ENCODE results near the gene GCK.
A peak's percentile ranks its signal among the peaks of the same experiment; 100 is the strongest.

Gene GCK

GRCh38 chr7:44145969-44146911 lies 43.0 kb downstream of the GCK start:
- Histone ChIP-seq H3K4me3 (ENCODE audit: low read length in 2 of 2) (peak overlapping the region; percentile 43 to 71), H3K9ac (ENCODE audit: low read length in 2 of 2) (no peak overlapping the region), H3K27ac (ENCODE audit: low read length) (no peak overlapping the region)

GRCh38 chr7:44145479-44145968 lies 43.7 kb downstream of the GCK start:
- peaks cover 12% of the 10 kb centered on the region for H3K4me1 ChIP-seq (ENCODE audit: control insufficient read depth, insufficient read depth, low read length)
- H3K9ac ChIP-seq (ENCODE audit: low read length in 2 of 2) = no peak overlapping the region
- no peak overlapping the region for H3K27ac ChIP-seq (ENCODE audit: low read length)
- peak overlapping the region; percentile 43 to 71 for H3K4me3 ChIP-seq (ENCODE audit: low read length in 2 of 2)
- no peaks in the 10 kb centered on the region for H3K36me3 ChIP-seq (ENCODE audit: control insufficient read depth in 2 of 2, insufficient read depth in 2 of 2, low read length in 2 of 2)
- H3K27me3 ChIP-seq (ENCODE audit: control insufficient read depth in 1 of 2, insufficient read depth in 2 of 2, low read length in 2 of 2) = peaks cover 10 to 19% of the 10 kb centered on the region in 2 donors
- no peaks in the 10 kb centered on the region for H3K9me3 ChIP-seq (ENCODE audit: control insufficient read depth in 2 of 2, low read length in 2 of 2)

More at GRCh38 chr7:44145969-44146911, 43.0 kb downstream of the GCK start:
- H3K9me3 ChIP-seq (ENCODE audit: control insufficient read depth in 2 of 2, low read length in 2 of 2) = no peaks in the 10 kb centered on the region
- H3K4me1 ChIP-seq (ENCODE audit: control insufficient read depth, insufficient read depth, low read length) = peaks cover 12% of the 10 kb centered on the region
- no peaks in the 10 kb centered on the region for H3K36me3 ChIP-seq (ENCODE audit: control insufficient read depth in 2 of 2, insufficient read depth in 2 of 2, low read length in 2 of 2)
- peaks cover 10 to 19% of the 10 kb centered on the region in 2 donors for H3K27me3 ChIP-seq (ENCODE audit: control insufficient read depth in 1 of 2, insufficient read depth in 2 of 2, low read length in 2 of 2)

- no peak overlapping the region for H3K9ac ChIP-seq (ENCODE audit: low read length in 2 of 2)
- no peak overlapping the region for H3K27ac ChIP-seq (ENCODE audit: low read length)
- peaks cover 12% of the 10 kb centered on the region for H3K4me1 ChIP-seq (ENCODE audit: control insufficient read depth, insufficient read depth, low read length)
- H3K9me3 ChIP-seq (ENCODE audit: control insufficient read depth in 2 of 2, low read length in 2 of 2) = no peaks in the 10 kb centered on the region
- peaks cover 10 to 19% of the 10 kb centered on the region in 2 donors for H3K27me3 ChIP-seq (ENCODE audit: control insufficient read depth in 1 of 2, insufficient read depth in 2 of 2, low read length in 2 of 2)
- peak overlapping the region; percentile 40 to 71 for H3K4me3 ChIP-seq (ENCODE audit: low read length in 2 of 2)
- H3K36me3 ChIP-seq (ENCODE audit: control insufficient read depth in 2 of 2, insufficient read depth in 2 of 2, low read length in 2 of 2) = no peaks in the 10 kb centered on the region
Measured at GRCh38 chr7:44144968-44145478, 44.2 kb downstream of the GCK start.

- peaks cover 10 to 19% of the 10 kb centered on the region in 2 donors for H3K27me3 ChIP-seq (ENCODE audit: control insufficient read depth in 1 of 2, insufficient read depth in 2 of 2, low read length in 2 of 2)
- H3K9ac ChIP-seq (ENCODE audit: low read length in 2 of 2) = no peak overlapping the region
- H3K4me1 ChIP-seq (ENCODE audit: control insufficient read depth, insufficient read depth, low read length) = peaks cover 12% of the 10 kb centered on the region
- no peaks in the 10 kb centered on the region for H3K9me3 ChIP-seq (ENCODE audit: control insufficient read depth in 2 of 2, low read length in 2 of 2)
- H3K36me3 ChIP-seq (ENCODE audit: control insufficient read depth in 2 of 2, insufficient read depth in 2 of 2, low read length in 2 of 2) = no peaks in the 10 kb centered on the region
- no peak overlapping the region for H3K4me3 ChIP-seq (ENCODE audit: low read length in 2 of 2)
- no peak overlapping the region for H3K27ac ChIP-seq (ENCODE audit: low read length)
Measured at GRCh38 chr7:44144426-44144967, 44.7 kb downstream of the GCK start.

- Histone ChIP-seq H3K27ac (ENCODE audit: low read length) (no peak overlapping the region), H3K9ac (ENCODE audit: low read length in 2 of 2) (no peak overlapping the region), H3K36me3 (ENCODE audit: control insufficient read depth in 2 of 2, insufficient read depth in 2 of 2, low read length in 2 of 2) (no peaks in the 10 kb centered on the region), H3K4me3 (ENCODE audit: low read length in 2 of 2) (no peak overlapping the region), H3K27me3 (ENCODE audit: control insufficient read depth in 1 of 2, insufficient read depth in 2 of 2, low read length in 2 of 2) (peaks cover 10 to 19% of the 10 kb centered on the region in 2 donors), H3K9me3 (ENCODE audit: control insufficient read depth in 2 of 2, low read length in 2 of 2) (no peaks in the 10 kb centered on the region), H3K4me1 (ENCODE audit: control insufficient read depth, insufficient read depth, low read length) (peaks cover 12% of the 10 kb centered on the region)
Measured at GRCh38 chr7:44143646-44144250, 45.5 kb downstream of the GCK start.

- Histone ChIP-seq H3K4me1 (ENCODE audit: control insufficient read depth, insufficient read depth, low read length) (peaks cover 12% of the 10 kb centered on the region), H3K36me3 (ENCODE audit: control insufficient read depth in 2 of 2, insufficient read depth in 2 of 2, low read length in 2 of 2) (no peaks in the 10 kb centered on the region), H3K9me3 (ENCODE audit: control insufficient read depth in 2 of 2, low read length in 2 of 2) (no peaks in the 10 kb centered on the region), H3K27ac (ENCODE audit: low read length) (no peak overlapping the region), H3K4me3 (ENCODE audit: low read length in 2 of 2) (no peak overlapping the region), H3K9ac (ENCODE audit: low read length in 2 of 2) (no peak overlapping the region), H3K27me3 (ENCODE audit: control insufficient read depth in 1 of 2, insufficient read depth in 2 of 2, low read length in 2 of 2) (peaks cover 10 to 19% of the 10 kb centered on the region in 2 donors)
Measured at GRCh38 chr7:44142028-44142427, 47.2 kb downstream of the GCK start.

GRCh38 chr7:44141221-44141850 lies 47.9 kb downstream of the GCK start, which contains the start of gene MYL7:
Gene MYL7, minus strand, starts transcription at chr7:44141332. Its CDS starts 27 bp downstream, at chr7:44141305.
- no peaks in the 10 kb centered on the region for H3K36me3 ChIP-seq (ENCODE audit: control insufficient read depth in 2 of 2, insufficient read depth in 2 of 2, low read length in 2 of 2)
- no peak within 1 kb of the TSS for H3K27ac ChIP-seq (ENCODE audit: low read length)
- H3K4me3 ChIP-seq (ENCODE audit: low read length in 2 of 2) = no peak within 1 kb of the TSS
- no peak within 1 kb of the TSS for H3K9ac ChIP-seq (ENCODE audit: low read length in 2 of 2)
- no peaks in the 10 kb centered on the region for H3K9me3 ChIP-seq (ENCODE audit: control insufficient read depth in 2 of 2, low read length in 2 of 2)
- peaks cover 7% of the 10 kb centered on the region for H3K4me1 ChIP-seq (ENCODE audit: control insufficient read depth, insufficient read depth, low read length)
- H3K27me3 ChIP-seq (ENCODE audit: control insufficient read depth in 1 of 2, insufficient read depth in 2 of 2, low read length in 2 of 2) = peaks cover 8 to 16% of the 10 kb centered on the region in 2 donors

GRCh38 chr7:44140341-44140740 lies 48.9 kb downstream of the GCK start:
- peaks cover 6 to 11% of the 10 kb centered on the region in 2 donors for H3K27me3 ChIP-seq (ENCODE audit: control insufficient read depth in 1 of 2, insufficient read depth in 2 of 2, low read length in 2 of 2)
- no peaks in the 10 kb centered on the region for H3K9me3 ChIP-seq (ENCODE audit: control insufficient read depth in 2 of 2, low read length in 2 of 2)
- no peak overlapping the region for H3K9ac ChIP-seq (ENCODE audit: low read length in 2 of 2)
- peaks cover under 1% of the 10 kb centered on the region for H3K4me1 ChIP-seq (ENCODE audit: control insufficient read depth, insufficient read depth, low read length)
- no peak overlapping the region for H3K27ac ChIP-seq (ENCODE audit: low read length)
- H3K36me3 ChIP-seq (ENCODE audit: control insufficient read depth in 2 of 2, insufficient read depth in 2 of 2, low read length in 2 of 2) = no peaks in the 10 kb centered on the region
- no peak overlapping the region for H3K4me3 ChIP-seq (ENCODE audit: low read length in 2 of 2)

GRCh38 chr7:44139311-44140010 lies 49.8 kb downstream of the GCK start:
- Histone ChIP-seq H3K9me3 (ENCODE audit: control insufficient read depth in 2 of 2, low read length in 2 of 2) (no peaks in the 10 kb centered on the region), H3K4me3 (ENCODE audit: low read length in 2 of 2) (no peak overlapping the region), H3K36me3 (ENCODE audit: control insufficient read depth in 2 of 2, insufficient read depth in 2 of 2, low read length in 2 of 2) (no peaks in the 10 kb centered on the region)

More at GRCh38 chr7:44139311-44140010, 49.8 kb downstream of the GCK start:
- Histone ChIP-seq H3K4me1 (ENCODE audit: control insufficient read depth, insufficient read depth, low read length) (peaks cover 5% of the 10 kb centered on the region), H3K9ac (ENCODE audit: low read length in 2 of 2) (no peak overlapping the region), H3K27ac (ENCODE audit: low read length) (no peak overlapping the region), H3K27me3 (ENCODE audit: control insufficient read depth in 1 of 2, insufficient read depth in 2 of 2, low read length in 2 of 2) (peaks cover 2 to 4% of the 10 kb centered on the region in 2 donors)
